Suppressor macrophage treated with lipopolysaccharide for 1 hour (primary cell): ENCODE data around the gene KRT9.

Experiments
- DNase-seq, 3 donors: peaks; one replicate each; pipeline ENCODE4 v3.0.0-alpha.2; 2020 to 2022

KRT9 gene

GRCh38 chr17:41523787-41524186 is 48.1 kb downstream of the KRT9 start:
- no peak for DNase-seq

DNA sequence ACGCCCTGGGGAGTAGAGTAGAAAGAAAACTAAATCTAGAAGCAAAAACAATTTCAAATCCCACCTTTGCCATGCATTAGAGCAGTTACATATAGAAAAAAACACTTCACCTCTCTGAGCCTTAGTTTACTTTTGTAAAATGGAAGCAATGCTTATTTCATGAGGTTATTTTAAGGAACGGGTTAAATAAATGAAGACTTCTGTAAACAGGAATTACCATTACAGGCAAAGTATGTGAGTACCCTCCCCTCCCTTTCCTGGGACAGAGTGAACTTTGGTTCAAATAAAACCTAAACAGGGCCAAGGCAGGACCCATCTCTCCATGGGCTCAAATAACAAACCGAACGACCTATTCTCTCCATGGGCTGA is 48.6 kb downstream of the KRT9 start:
- DNase-seq, result no peak

DNA sequence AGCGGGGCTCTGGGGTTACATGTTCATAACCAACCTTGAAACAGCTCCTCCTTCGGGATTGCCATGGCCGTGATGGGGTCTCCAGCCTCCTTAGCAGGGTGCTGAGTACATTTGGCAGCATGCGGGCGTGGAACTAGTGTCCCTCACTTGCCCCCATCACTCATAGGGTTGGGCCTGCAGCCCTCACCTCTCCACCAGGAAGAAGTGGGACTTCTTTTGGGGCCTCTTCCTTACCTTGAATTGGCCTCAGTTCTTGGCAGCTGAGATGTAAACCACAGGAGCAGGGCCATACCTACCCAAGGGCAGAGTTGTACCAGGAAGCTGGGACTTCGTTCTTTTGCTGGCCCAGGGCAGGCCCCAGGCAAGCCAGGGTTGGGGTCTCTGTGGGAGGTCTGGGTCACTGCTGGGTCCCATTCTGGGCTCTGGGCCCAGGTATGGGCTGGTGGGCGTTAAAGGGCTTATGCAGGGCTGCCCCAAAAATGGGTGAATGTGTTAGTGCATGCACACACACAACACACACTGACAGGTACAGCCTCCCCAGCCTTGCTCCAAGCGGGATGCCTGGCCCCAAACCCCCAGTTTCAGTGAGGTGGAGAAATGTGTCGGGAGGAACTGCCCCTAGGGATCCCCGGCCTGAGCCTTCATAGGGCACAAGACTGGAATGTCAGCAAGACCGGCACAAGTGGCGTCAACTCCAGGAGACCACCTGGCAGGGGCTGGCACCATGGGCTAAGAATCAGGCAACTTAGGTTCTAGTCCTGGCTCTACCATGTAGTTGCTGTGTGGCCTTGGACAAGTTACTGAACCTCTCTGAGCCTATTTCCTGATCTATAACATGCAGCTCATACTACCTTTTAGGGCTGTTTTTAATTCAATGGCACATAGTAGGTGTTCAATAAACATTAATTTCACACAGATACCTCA is 49.3 kb downstream of the KRT9 start:
- no peak for DNase-seq

DNA sequence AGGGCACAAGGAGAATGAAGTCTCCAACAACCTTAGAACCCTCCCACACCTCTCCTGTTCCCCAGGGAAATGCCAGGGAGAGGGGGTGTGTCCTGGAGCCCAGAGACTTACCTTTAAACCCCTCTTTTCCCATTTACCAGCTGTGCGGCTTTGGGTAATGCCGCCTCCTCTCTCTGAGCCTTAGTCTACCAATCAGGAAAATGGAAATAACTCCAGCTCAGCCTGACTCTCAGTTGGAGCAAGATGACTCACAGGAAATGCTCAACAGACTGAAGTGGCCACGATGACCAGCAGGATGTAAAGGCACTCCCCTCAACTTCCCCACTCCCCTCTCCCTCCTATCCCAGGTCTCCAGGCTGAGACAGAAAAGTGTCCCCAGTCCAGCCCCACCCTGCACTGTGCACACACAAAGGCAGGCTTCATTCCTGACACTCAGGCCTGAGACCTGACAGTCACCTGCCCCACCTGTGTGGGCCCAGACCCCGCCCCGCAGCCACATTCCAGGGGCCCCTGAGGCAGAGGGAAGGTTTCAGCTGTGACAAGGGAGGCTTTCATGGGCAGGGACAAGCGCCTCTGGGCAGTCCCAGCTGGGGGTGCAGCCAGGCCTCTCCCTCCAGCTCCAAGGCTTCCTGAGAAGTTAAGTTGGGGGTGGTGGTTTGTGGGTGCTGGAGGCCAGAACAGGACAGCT is 50.1 kb downstream of the KRT9 start:
- DNase-seq, result peak; percentile 65 to 80 (median 75)

- DNase-seq, result no peak
Measured at GRCh38 chr17:41520821-41521521, 50.9 kb downstream of the KRT9 start.

GRCh38 chr17:41519501-41520224 is 52.2 kb downstream of the KRT9 start:
- DNase-seq, result no peak

- DNase-seq, result no peak
Measured at GRCh38 chr17:41518789-41519449, 52.9 kb downstream of the KRT9 start, which contains the start of gene KRT15. TSS of gene KRT15 (minus strand) at chr17:41518890. CDS start at chr17:41518827, 63 bp downstream.

GRCh38 chr17:41518031-41518430 is 53.8 kb downstream of the KRT9 start:
- no peak for DNase-seq

- DNase-seq, result no peak
Measured at GRCh38 chr17:41516830-41517283, 55.0 kb downstream of the KRT9 start.

- DNase-seq, result no peak
Measured at GRCh38 chr17:41516147-41516829, 55.6 kb downstream of the KRT9 start.
